PC-9 (cell line): ENCODE data around the gene GPR89A.
"Not testable (repeated sequence)": the region's sequence is repeated elsewhere in the genome, so short reads cannot be mapped to it uniquely, and the experiment has no call there.

ENCODE experiments used
- CTCF ChIP-seq: fragments of 200-600 bp; sonication (generic); conservative IDR thresholded peaks from 2 replicates; pipeline ENCODE4 v1.6.1; 2017; ENCODE audit warnings: mixed run types, antibody characterized with exemption, mild to moderate bottlenecking, moderate library complexity
- EZH2 ChIP-seq: fragments of 200-600 bp; sonication (generic); IDR thresholded peaks from 2 replicates; pipeline ENCODE4 v1.8.0; 2017; ENCODE audit warnings: antibody characterized with exemption, low read depth

GRCh38 chr1:145620073-145620472 is 12.3 kb downstream of the GPR89A start:
- not testable (repeated sequence) for TF ChIP-seq CTCF, EZH2
